HG03064 (cell line): ENCODE data around the gene POPDC2.

Experiments used
- ATAC-seq: cut with Tn5 transposase; IDR thresholded peaks from one replicate; pipeline ENCODE4 v1.9.1; 2021; ENCODE audit warnings: low read depth; ENCODE audit not compliant: unreplicated experiment

POPDC2 gene

GRCh38 chr3:119672776-119673175, 12.4 kb upstream of the POPDC2 start:
- ATAC-seq, result no peak

- no peak for ATAC-seq
These were observed 9.6 kb upstream of the POPDC2 start for GRCh38 chr3:119669906-119670570.

GRCh38 chr3:119665954-119666559, 5.7 kb upstream of the POPDC2 start:
- ATAC-seq, result no peak

GRCh38 chr3:119664850-119665379, 4.5 kb upstream of the POPDC2 start:
- no peak for ATAC-seq

- ATAC-seq, result no peak
These were observed 4.0 kb upstream of the POPDC2 start for GRCh38 chr3:119664370-119664769.

- ATAC-seq, result no peak
These were observed 3.5 kb upstream of the POPDC2 start for GRCh38 chr3:119663885-119664284.

- ATAC-seq, result no peak
These were observed 2.4 kb upstream of the POPDC2 start for GRCh38 chr3:119662604-119663373.

GRCh38 chr3:119659606-119660291, 640 bp downstream of the POPDC2 start:
- ATAC-seq, result no peak

- ATAC-seq, result no peak
These were observed 1.4 kb downstream of the POPDC2 start for GRCh38 chr3:119658994-119659393.

- ATAC-seq, result no peak
These were observed 2.3 kb downstream of the POPDC2 start for GRCh38 chr3:119657887-119658702.

GRCh38 chr3:119653876-119654275, 6.5 kb downstream of the POPDC2 start:
- ATAC-seq, result no peak

- no peak for ATAC-seq
These were observed 7.9 kb downstream of the POPDC2 start for GRCh38 chr3:119652306-119653033.

GRCh38 chr3:119649761-119650160, 10.6 kb downstream of the POPDC2 start:
- no peak for ATAC-seq

- no peak for ATAC-seq
These were observed 12.4 kb downstream of the POPDC2 start for GRCh38 chr3:119647843-119648575.

- ATAC-seq, result no peak
These were observed 13.2 kb downstream of the POPDC2 start for GRCh38 chr3:119647171-119647570.

- no peak for ATAC-seq
These were observed 14.6 kb downstream of the POPDC2 start for GRCh38 chr3:119645813-119646212.

- no peak for ATAC-seq
These were observed 15.9 kb downstream of the POPDC2 start for GRCh38 chr3:119644481-119644880.

- no peak for ATAC-seq
These were observed 16.9 kb downstream of the POPDC2 start for GRCh38 chr3:119643528-119643927.
